ENCODE measurements around the gene TAS2R20.

TAS2R20 gene

GRCh38 chr12:10966314-10966713 is 31.8 kb downstream of the TAS2R20 start:
- DNase-seq (ENCODE audit: low read depth), result no peak

GRCh38 chr12:10965476-10965875 is 32.6 kb downstream of the TAS2R20 start:
- no peak for DNase-seq (ENCODE audit: low read depth)
- no peak overlapping the region for H3K4me3 ChIP-seq (ENCODE audit: low read depth, low read length)

More at GRCh38 chr12:10966314-10966713, 31.8 kb downstream of the TAS2R20 start:
- H3K4me3 ChIP-seq (ENCODE audit: low read depth, low read length), result no peak overlapping the region

GRCh38 chr12:10960211-10960610 is 37.9 kb downstream of the TAS2R20 start:
- DNase-seq (ENCODE audit: low read depth), result no peak

DNA sequence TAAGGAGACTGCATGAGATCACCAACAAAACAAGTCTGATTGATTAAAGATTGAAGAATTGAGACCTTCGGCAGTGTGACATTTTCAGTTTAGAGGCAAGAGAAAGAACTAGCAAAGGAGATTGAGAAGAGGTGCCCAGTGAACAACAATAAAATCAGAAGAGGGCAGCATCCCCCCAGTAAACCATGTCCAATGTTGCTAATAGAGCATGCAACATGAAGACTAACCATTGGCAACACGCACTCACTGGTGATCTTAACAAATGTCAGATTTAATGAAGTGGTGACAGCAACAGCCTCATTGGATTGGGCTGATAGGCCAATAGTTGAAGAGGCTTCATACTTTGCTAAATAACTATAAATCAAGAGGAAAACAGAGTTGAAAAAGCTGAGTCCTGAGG is 38.3 kb downstream of the TAS2R20 start:
- no peak overlapping the region for H3K4me3 ChIP-seq (ENCODE audit: low read depth, low read length)
- no peak for DNase-seq (ENCODE audit: low read depth)

More at GRCh38 chr12:10960211-10960610, 37.9 kb downstream of the TAS2R20 start:
- no peak overlapping the region for H3K4me3 ChIP-seq (ENCODE audit: low read depth, low read length)

- DNase-seq (ENCODE audit: low read depth), result no peak
- H3K4me3 ChIP-seq (ENCODE audit: low read depth, low read length), result no peak overlapping the region
These were observed 40.4 kb downstream of the TAS2R20 start for GRCh38 chr12:10957741-10958140.

- no peak overlapping the region for H3K4me3 ChIP-seq (ENCODE audit: low read depth, low read length)
- DNase-seq (ENCODE audit: low read depth), result no peak
These were observed 42.0 kb downstream of the TAS2R20 start for GRCh38 chr12:10956085-10956484.

- no peak overlapping the region for H3K4me3 ChIP-seq (ENCODE audit: low read depth, low read length)
- no peak for DNase-seq (ENCODE audit: low read depth)
These were observed 45.5 kb downstream of the TAS2R20 start for GRCh38 chr12:10952645-10953044.

Data from skeletal muscle cell (primary cell).